RWPE2 (cell line): Measurements from ENCODE around the gene OR5T3.
"Not testable (repeated sequence)": the region's sequence is repeated elsewhere in the genome, so short reads cannot be mapped to it uniquely, and the experiment has no call there.

Experiments used
- ATAC-seq: fragments of 200-7000 bp; cut with Tn5 transposase; 3 replicates; pipeline ENCODE4 v1.9.1; 2021; ENCODE audit warnings: low read depth
- DNase-seq: peaks from one replicate; pipeline ENCODE4 v3.0.0-alpha.2; 2020; ENCODE audit warnings: low spot score
- H3K27ac ChIP-seq: fragments of 450-650 bp; 2 replicates; pipeline ENCODE4 v1.5.1; 2017; ENCODE audit warnings: mild to moderate bottlenecking; ENCODE audit not compliant: poor library complexity, severe bottlenecking
- H3K27me3 ChIP-seq: fragments of 250-450 bp; sonication (Bioruptor Pico); 2 replicates; pipeline ENCODE4 v1.5.1; 2021; ENCODE audit warnings: mild to moderate bottlenecking, moderate library complexity; ENCODE audit not compliant: insufficient read depth, poor library complexity, severe bottlenecking
- H3K36me3 ChIP-seq: fragments of 250-450 bp; sonication (Bioruptor Pico); 2 replicates; pipeline ENCODE4 v1.5.1; 2020; ENCODE audit warnings: low read depth, mild to moderate bottlenecking, moderate library complexity
- H3K4me1 ChIP-seq: fragments of 250-450 bp; sonication (Bioruptor Pico); 2 replicates; pipeline ENCODE4 v1.5.1; 2021; ENCODE audit warnings: mild to moderate bottlenecking, moderate library complexity; ENCODE audit not compliant: insufficient read depth, poor library complexity, severe bottlenecking
- H3K4me3 ChIP-seq: fragments of 250-450 bp; sonication (Bioruptor Pico); 2 replicates; pipeline ENCODE4 v1.5.1; 2021; ENCODE audit warnings: mild to moderate bottlenecking, moderate library complexity; ENCODE audit not compliant: severe bottlenecking
- H3K9me3 ChIP-seq: fragments of 250-450 bp; sonication (Bioruptor Pico); 2 replicates; pipeline ENCODE4 v1.5.1; 2021; ENCODE audit warnings: mild to moderate bottlenecking, moderate library complexity; ENCODE audit not compliant: severe bottlenecking
- CTCF ChIP-seq: fragments of 450-650 bp; IDR thresholded peaks from one replicate; pipeline ENCODE4 v1.5.1; 2017; ENCODE audit warnings: mild to moderate bottlenecking, moderate library complexity; ENCODE audit not compliant: poor library complexity, severe bottlenecking

The OR5T3 gene

GRCh38 chr11:56251954-56252353, at the start of gene OR5T3:
Gene OR5T3, plus strand, starts transcription at chr11:56252254. Its CDS starts 0 bp downstream, at chr11:56252254.
- Histone ChIP-seq H3K27me3 (no peaks in the 10 kb centered on the region), H3K9me3 (no peaks in the 10 kb centered on the region), H3K27ac (no peak within 1 kb of the TSS), H3K4me3 (no peak within 1 kb of the TSS), H3K4me1 (no peaks in the 10 kb centered on the region), H3K36me3 (no peaks in the 10 kb centered on the region)
- DNase-seq (no peak), ATAC-seq (no peak)
- TF ChIP-seq CTCF: no peak

- no peaks in the 10 kb centered on the region for H3K36me3 ChIP-seq
- DNase-seq: no peak
- no peaks in the 10 kb centered on the region for H3K27me3 ChIP-seq
- no peak overlapping the region for H3K27ac ChIP-seq
- H3K4me1 ChIP-seq: no peaks in the 10 kb centered on the region
- no peak overlapping the region for H3K4me3 ChIP-seq
- no peak for TF ChIP-seq CTCF
- ATAC-seq: no peak
- no peaks in the 10 kb centered on the region for H3K9me3 ChIP-seq
These were observed 44.3 kb upstream of the OR5T3 start for GRCh38 chr11:56207790-56208189.

- no peaks in the 10 kb centered on the region for H3K27me3 ChIP-seq
- ATAC-seq (no peak), DNase-seq (no peak)
- no peaks in the 10 kb centered on the region for H3K9me3 ChIP-seq
- no peaks in the 10 kb centered on the region for H3K4me1 ChIP-seq
- no peak for TF ChIP-seq CTCF
- H3K36me3 ChIP-seq: no peaks in the 10 kb centered on the region
- H3K4me3 ChIP-seq: no peak overlapping the region
- H3K27ac ChIP-seq: no peak overlapping the region
These were observed 37.5 kb upstream of the OR5T3 start for GRCh38 chr11:56214537-56214936.

- H3K9me3 ChIP-seq, H3K36me3 ChIP-seq, DNase-seq, H3K27ac ChIP-seq, ATAC-seq, H3K4me1 ChIP-seq, H3K4me3 ChIP-seq, H3K27me3 ChIP-seq: not testable (repeated sequence)
These were observed 32.3 kb upstream of the OR5T3 start for GRCh38 chr11:56219735-56220134.

GRCh38 chr11:56234155-56234554, 17.9 kb upstream of the OR5T3 start, which contains the start of gene OR5T2:
Gene OR5T2, minus strand, starts transcription at chr11:56234255. Its CDS starts 1,193 bp downstream, at chr11:56233062.
- Histone ChIP-seq H3K4me3 (no peak within 1 kb of the TSS), H3K27me3 (peaks cover 2% of the 10 kb centered on the region), H3K36me3 (no peaks in the 10 kb centered on the region), H3K9me3 (no peaks in the 10 kb centered on the region), H3K27ac (no peak within 1 kb of the TSS), H3K4me1 (no peaks in the 10 kb centered on the region)
- DNase-seq (no peak), ATAC-seq (no peak)
- no peak for TF ChIP-seq CTCF
